Ishikawa (cell line): ENCODE results near the gene HAGH.

ENCODE experiments used
- CEBPB ChIP-seq: IDR thresholded peaks from 2 replicates; pipeline ENCODE4 v1.6.1; 2012
- CREB1 ChIP-seq: IDR thresholded peaks from 2 replicates; pipeline ENCODE4 v1.6.1; 2012; ENCODE audit warnings: low read depth
- EGR1 ChIP-seq: IDR thresholded peaks from 2 replicates; pipeline ENCODE4 v1.6.1; 2012
- EP300 ChIP-seq: IDR thresholded peaks from 2 replicates; pipeline ENCODE4 v1.6.1; 2012; ENCODE audit warnings: borderline replicate concordance
- FOXM1 ChIP-seq: IDR thresholded peaks from 2 replicates; pipeline ENCODE4 v1.6.1; 2012; ENCODE audit warnings: low read depth, borderline replicate concordance
- MAX ChIP-seq: IDR thresholded peaks from 2 replicates; pipeline ENCODE4 v1.6.1; 2012
- NFIC ChIP-seq: IDR thresholded peaks from 2 replicates; pipeline ENCODE4 v1.6.1; 2012
- RAD21 ChIP-seq: IDR thresholded peaks from 2 replicates; pipeline ENCODE4 v1.6.1; 2012; ENCODE audit warnings: low read depth
- REST ChIP-seq: IDR thresholded peaks from 2 replicates; pipeline ENCODE4 v1.6.1; 2012; ENCODE audit warnings: low read depth, mild to moderate bottlenecking
- TAF1 ChIP-seq: IDR thresholded peaks from 2 replicates; pipeline ENCODE4 v1.6.1; 2012; ENCODE audit warnings: low read depth, mild to moderate bottlenecking
- TCF12 ChIP-seq: IDR thresholded peaks from 2 replicates; pipeline ENCODE4 v1.6.1; 2012; ENCODE audit warnings: low read depth
- TEAD4 ChIP-seq: IDR thresholded peaks from 2 replicates; pipeline ENCODE4 v1.6.1; 2012
- USF1 ChIP-seq: IDR thresholded peaks from 2 replicates; pipeline ENCODE4 v1.6.1; 2012
- YY1 ChIP-seq: IDR thresholded peaks from 2 replicates; pipeline ENCODE4 v1.6.1; 2012; ENCODE audit warnings: low read depth
- ZBTB7A ChIP-seq: IDR thresholded peaks from 2 replicates; pipeline ENCODE4 v1.6.1; 2012; ENCODE audit warnings: low read depth

Gene HAGH

GRCh38 chr16:1775006-1775845, 51.4 kb downstream of the HAGH start:
- TF ChIP-seq NFIC (no peak), USF1 (no peak), EP300 (no peak), RAD21 (no peak), REST (no peak), FOXM1 (no peak)

GRCh38 chr16:1774448-1774780, 52.2 kb downstream of the HAGH start:
- TF ChIP-seq NFIC (no peak), FOXM1 (no peak), CREB1 (no peak), CEBPB (no peak), TEAD4 (no peak), EP300 (no peak), MAX (no peak), TCF12 (no peak), TAF1 (no peak), YY1 (no peak), USF1 (no peak), EGR1 (no peak)

GRCh38 chr16:1773703-1774447, 52.8 kb downstream of the HAGH start:
- TF ChIP-seq MAX (peak; percentile 3; the same call in 1 of the 2 replicates), NFIC (no peak)

- TF ChIP-seq EGR1: peak; percentile 53; the same call in 1 of the 2 replicates
- 0 out of 2 replicates have a peak, but pooled peaks have one; percentile 46 for TF ChIP-seq TCF12
- peak; percentile 50; the same call in 1 of the 2 replicates for TF ChIP-seq RAD21
- peak; percentile 56; the same call in 1 of the 2 replicates for TF ChIP-seq USF1
- TF ChIP-seq TAF1: peak; percentile 99
- TF ChIP-seq ZBTB7A: peak; percentile 76
- TF ChIP-seq EP300: no peak
- TF ChIP-seq REST: no peak
- peak; percentile 21; the same call in 1 of the 2 replicates for TF ChIP-seq CREB1
- TF ChIP-seq NFIC: no peak
- TF ChIP-seq YY1: peak; percentile 93
- TF ChIP-seq CEBPB: no peak
- peak; percentile 87 for TF ChIP-seq MAX
- TF ChIP-seq FOXM1: no peak
Observed at GRCh38 chr16:1772908-1773702, 53.5 kb downstream of the HAGH start, which contains the start of gene MRPS34. TSS of gene MRPS34 (minus strand) at chr16:1773134. CDS start at chr16:1773119, 15 bp downstream.
